ENCODE data around the gene OR6N1.

OR6N1 gene, protein sequence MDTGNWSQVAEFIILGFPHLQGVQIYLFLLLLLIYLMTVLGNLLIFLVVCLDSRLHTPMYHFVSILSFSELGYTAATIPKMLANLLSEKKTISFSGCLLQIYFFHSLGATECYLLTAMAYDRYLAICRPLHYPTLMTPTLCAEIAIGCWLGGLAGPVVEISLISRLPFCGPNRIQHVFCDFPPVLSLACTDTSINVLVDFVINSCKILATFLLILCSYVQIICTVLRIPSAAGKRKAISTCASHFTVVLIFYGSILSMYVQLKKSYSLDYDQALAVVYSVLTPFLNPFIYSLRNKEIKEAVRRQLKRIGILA

DNA sequence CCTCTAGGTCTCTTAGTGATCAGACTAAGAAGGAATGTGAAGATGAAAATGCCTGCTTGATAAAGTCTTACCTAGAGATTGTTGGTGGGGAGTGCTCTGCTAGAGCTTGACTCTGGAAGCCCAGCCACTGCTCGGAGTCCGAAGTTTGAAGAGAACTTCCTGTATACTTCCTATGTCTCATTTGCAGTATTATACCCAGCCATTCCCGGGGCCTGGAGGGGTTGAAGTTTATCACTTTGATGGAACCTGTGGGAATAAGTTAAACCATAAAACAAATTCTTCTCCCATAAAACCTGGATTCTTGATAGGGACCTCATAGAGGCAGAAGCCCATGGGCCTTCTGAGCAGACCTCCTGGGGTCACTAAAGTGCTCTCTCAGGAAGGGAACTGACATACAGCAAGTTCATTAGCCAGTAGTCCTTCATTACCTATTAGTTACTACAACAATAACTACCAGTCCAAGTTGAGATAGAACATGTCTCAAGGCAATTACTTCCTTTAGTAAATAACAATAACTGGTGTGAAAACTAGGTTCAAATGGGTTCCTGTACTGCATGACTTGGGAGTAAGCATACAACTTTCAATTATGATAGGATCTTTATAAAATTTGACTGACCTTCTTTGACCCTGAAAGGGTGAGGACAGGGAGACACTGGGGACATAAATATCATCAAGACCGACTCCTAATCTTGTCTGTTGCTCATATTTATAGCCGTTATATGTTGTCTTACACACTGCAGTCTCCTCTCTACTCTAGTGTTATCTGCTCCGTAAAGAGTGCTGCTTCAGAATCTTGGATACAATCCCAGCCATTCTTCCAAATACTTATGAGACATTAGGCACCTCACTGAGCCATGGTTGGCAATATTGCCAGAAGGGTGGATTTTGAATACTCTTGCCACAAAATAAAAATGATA is at the start of gene OR6N1:
TSS of gene OR6N1 (minus strand) at position 246 of the 917 bp plus-strand sequence. CDS start 5,513 bp downstream, outside the sequence.
- no peak for DNase-seq

DNA sequence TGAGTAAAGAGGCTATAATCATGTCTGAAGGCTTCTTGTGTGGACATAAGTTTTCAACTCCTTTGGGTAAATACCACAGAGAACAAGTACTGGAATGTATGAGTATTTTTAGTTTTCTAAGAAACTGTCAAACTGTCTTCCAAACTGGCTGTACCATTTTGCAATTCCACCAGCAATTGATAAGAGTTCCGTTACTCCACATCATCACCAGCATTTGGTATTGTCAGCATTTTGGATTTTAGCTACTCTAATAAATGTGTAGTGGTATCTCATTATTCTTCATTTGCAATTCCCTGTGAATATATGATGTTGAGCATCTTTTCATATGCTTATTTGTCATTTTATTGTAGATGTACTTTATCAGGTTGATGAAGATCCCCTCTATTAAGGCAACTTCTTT is 49.7 kb upstream of the OR6N1 start:
- no peak for DNase-seq

DNA sequence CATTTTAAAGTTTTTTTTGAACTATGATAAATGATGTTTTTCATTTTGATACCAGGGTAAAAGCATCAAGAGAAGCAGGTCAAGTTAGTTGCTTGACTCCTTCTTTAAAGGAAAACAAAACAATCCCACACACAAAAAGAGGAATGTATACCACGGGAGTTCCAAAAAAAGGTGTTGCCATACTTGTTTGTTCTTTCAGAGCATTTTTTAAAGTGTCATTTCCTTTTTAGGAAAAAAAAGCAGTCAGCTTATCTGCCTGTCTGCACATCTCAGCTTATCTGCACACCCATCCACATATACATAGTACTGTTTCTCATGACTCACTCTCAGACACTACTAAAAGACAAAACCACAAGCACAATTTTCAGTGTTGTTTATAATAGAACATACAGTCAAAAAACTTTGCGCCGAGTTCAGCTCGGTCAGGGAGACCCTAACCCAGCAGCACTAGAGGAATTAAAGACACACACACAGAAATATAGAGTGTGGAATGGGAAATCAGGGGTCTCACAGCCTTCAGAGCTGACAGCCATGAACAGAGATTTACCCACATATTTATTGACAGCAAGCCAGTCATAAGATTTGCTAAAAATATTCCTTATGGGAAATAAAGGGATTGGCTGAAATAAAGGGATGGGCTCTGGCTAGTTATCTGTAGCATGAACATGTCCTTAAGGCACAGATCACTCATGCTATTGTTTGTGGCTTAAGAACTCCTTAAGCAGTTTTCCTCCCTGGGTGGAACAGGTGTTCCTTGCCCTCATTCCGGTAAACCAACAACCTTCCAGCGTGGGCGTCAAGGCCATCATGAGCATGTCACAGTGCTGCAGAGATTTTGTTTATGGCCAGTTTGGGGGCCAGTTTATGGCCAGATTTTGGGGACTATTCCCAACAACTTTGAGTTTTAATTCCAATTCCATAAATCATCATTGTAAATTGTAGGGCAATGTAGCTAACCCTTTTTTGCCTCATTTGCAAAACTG is 47.8 kb upstream of the OR6N1 start:
- peak in 1 of 2 donors; percentile 5 for DNase-seq

- DNase-seq, result no peak
Observed at GRCh38 chr1:158818975-158819431, 47.0 kb upstream of the OR6N1 start.

- no peak for DNase-seq
Observed at GRCh38 chr1:158818560-158818959, 46.6 kb upstream of the OR6N1 start.

GRCh38 chr1:158814970-158815369 is 43.0 kb upstream of the OR6N1 start:
- no peak for DNase-seq

- DNase-seq, result no peak
Observed at GRCh38 chr1:158813164-158813563, 41.2 kb upstream of the OR6N1 start.

DNA sequence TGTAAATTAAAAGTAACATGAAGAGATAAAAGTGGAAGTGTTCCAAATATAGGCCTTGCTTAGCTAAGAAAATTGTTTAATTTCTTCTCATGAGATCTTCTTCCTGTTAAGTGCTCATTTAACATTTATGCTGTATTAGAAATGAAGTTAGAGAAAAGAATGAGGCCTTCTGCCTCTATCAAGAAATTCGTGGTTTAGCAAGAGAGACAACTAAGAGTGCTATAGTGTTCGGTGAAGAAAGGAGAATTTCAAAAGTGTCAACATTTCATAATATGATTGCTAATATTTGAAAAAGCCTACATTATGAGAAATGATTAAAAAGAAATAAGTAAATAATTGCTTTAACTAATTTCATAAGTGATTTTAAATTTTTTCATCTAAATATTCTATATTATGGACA is 40.3 kb upstream of the OR6N1 start:
- DNase-seq, result no peak

DNA sequence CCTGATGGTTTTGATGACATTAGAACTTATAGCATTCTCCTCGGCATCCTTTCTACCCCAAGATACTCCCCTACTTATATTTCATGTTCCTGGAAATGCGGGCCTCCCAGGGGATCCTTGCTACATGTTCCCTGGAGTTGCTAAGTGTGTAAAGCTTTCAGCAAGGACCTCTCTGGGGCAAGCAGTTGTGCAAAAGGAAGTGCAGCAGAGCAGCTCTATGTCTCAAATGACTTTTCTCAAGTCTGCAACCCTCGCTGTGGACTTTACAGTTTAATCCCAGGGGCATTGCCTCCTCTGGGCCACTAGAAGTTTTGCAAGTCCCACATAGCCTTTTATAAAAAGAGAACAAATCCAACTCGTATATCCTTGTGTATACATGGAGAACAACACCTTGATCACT is 38.3 kb upstream of the OR6N1 start:
- no peak for DNase-seq

GRCh38 chr1:158809862-158810261 is 37.9 kb upstream of the OR6N1 start:
- no peak for DNase-seq

GRCh38 chr1:158809256-158809655 is 37.3 kb upstream of the OR6N1 start:
- no peak for DNase-seq

- no peak for DNase-seq
Observed at GRCh38 chr1:158806916-158807536, 35.0 kb upstream of the OR6N1 start.

DNA sequence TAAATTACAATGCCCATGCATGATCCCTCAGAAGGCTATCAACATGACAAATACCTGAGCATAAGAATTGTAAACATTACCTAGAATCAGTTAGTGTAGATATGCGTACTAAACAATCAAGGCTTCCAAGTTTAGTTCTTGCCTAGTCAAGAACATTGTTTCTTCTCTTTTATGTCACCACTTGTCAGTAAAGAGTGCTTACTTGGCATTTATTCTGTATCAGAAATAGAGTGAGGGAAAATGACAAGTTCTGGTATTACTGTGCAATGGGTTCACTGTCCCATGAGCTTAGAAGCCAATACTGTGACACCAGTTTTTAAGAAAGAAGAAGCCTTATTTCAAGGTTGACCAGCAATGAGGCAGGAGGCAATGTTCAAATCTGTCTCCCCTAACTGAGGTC is 31.7 kb upstream of the OR6N1 start:
- DNase-seq, result no peak

DNA sequence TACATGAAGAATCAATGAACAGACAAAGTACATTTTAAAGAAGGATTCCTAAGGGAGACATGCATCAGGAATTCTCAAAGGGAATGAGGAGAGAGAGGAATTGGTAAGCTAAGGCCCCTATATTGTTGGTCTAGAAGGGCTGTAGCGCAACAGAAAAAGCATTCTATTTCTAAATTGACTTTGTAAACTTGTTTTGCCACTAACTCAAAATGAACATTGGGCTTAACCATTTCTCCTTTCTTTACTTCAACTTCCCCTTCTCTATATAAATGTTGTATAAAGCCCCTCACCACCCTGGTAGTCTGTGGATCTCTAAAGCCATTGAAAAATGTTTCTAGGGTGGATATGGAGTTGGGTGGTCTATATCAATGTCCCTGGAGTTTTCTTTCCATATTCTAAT is 29.4 kb upstream of the OR6N1 start:
- DNase-seq, result no peak

- no peak for DNase-seq
Observed at GRCh38 chr1:158800526-158800925, 28.5 kb upstream of the OR6N1 start.

GRCh38 chr1:158799689-158800088 is 27.7 kb upstream of the OR6N1 start:
- DNase-seq, result no peak

DNA sequence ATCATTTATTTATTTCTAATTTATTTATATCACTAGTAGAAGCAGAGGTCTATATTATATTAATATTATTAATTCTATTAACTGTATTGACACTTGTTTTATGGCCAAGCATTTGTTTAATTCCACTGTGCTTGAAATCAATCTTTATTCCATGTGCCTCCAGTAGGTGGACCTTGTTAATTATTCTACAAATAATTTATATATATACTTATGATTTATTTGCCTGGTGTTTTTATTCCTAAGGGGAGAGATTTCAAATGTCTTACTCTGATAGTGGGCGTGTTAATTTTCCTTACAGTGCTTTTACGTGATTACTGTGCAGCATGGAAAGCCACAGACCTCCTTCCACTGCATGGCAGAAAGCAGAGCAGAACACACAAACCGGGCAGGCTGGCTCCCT is 26.5 kb upstream of the OR6N1 start:
- no peak for DNase-seq

GRCh38 chr1:158794247-158794646 is 22.3 kb upstream of the OR6N1 start:
- no peak for DNase-seq

DNA sequence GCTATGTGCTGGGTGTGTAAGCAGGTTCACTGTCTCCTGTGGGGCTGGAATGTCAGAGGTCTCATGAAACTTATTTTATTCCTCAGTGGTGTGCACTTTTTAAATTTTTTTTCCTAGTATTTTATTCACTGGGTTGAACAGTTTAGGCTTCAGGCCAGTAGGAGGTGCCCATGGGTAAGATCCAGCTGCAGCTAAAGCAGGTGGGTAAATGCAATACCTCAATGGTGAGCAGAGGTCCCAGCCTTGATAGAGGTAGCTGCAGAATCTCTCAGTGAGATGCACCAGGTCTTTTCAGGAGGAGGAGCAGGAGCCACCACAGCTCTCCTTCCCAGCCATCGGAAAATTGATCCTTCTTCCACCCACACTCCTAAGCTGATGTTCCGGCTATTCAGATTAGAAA is 21.6 kb upstream of the OR6N1 start:
- DNase-seq, result peak; percentile 7 to 29

DNA sequence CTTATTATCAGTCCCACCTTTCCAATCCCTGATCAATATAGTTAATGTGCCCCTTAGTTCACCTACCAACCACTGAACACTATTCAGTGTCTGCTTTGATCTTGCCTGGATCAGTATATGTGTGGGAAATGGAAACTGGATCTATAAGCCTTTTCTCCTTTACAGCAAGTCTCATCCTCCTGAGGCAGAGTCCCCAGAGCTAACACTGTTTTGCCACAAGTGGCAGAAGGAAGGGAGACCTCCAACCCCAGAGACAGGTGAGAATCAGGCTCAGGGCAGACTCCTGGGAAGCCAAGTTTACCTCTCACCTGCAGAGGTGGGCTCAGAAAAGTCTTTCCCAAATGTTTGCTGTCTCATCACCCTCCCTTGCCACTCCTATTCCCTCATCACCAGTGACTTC is 9.1 kb upstream of the OR6N1 start, which contains the start of gene OR6N2:
TSS of gene OR6N2 (minus strand) at position 101 of the 400 bp plus-strand sequence. CDS start 3,569 bp downstream, outside the sequence.
- DNase-seq, result no peak

GRCh38 chr1:158754420-158754819 is 17.6 kb downstream of the OR6N1 start, which contains the start of gene OR6K6:
OR6K6 (plus strand) TSS chr1:158754720; CDS start chr1:158754888, 168 bp downstream.
- DNase-seq, result no peak

DNA sequence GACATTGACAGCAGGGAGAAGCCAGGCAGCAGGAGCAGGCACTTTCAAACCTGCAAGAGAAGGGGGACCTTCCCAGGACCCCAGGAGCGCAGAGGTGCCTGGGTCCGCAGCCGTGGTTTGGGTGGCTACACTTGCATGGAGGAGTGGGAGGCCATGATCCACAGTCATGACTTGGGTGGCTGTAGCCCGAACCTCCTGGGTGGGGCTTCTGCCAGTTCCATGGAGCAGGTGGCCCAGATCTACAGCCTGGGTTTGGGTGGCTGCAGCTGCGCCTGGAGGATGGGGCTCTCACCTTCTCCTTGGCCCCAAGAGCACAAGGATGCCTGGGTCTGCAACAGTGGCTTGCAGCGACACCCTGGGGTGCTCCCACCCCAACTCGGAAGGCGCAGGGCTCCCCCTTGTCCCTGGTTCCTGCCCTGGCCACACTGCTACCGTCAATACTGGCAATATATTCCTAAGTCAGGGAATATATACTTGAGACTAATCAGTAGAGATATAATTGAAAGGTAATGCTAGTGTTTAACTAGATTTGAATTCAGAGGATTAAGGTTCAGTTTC is 19.8 kb downstream of the OR6N1 start:
- DNase-seq, result no peak

Data from activated CD4-positive, alpha-beta T cell treated with anti-CD3 and anti-CD28 coated beads for 4 hours (primary cell).